ENCODE measurements around the gene ZNF524.

ZNF524 gene

DNA sequence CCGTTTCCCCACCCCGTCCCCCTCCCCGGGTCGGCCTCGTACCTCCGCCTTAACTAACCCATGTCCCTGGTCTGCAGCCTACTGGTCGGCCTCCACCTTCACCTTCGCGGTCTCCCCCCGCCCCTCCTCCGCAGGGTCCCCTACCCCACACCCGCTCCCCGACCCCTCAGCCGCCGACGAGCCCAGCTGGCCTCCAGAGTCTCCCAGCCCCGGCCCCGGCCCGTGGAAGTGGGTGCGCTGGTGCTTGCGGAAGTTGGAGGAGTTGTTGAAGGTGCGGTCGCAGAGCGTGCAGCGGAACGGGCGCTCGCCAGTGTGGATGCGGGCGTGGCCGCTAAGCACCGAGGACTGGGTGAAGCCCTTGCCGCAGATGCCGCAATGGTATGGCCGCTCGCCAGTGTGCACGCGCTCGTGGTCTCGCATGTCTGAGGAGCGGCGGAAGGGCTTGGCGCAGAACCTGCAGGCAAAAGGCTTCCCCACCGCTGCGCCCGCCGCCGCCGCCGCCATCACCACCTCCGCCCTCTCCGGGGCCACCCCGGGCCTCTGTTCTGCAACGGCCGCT lies 21.7 kb downstream of the ZNF524 start:
- DNase-seq = no peak

DNA sequence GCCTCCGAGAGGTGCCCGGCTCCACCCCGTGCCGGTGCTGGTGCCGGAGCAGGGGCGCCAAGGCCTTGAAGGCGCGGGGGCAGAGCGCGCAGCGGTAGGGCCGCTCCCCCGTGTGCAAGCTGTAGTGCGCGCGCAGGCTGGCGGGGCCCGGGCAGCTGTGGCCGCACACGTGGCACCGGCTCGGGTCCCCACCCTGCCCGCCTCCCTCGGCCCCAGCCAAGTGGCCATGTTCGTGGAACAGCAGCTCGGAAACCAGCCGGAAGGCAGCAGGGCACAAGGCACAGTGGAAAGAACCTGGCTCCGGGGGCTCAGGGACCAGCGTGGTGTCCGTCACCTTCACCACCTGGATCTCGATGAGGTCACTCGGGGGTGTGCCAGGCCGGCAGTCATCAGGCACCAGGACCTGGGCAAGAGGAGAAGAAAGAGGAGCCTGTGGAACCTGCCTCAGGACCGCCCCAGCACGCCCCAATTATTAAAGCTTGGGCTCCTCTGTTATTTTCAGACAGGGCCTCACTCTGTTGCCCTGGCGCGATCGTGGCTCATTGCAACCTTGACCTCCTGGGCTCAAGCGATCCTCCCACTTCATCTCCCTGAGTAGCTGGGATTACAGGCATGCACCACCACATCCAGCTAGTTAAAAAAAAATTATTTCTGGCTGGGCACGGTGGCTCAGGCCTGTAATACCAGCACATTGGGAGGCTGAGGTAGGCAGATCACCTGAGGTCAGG lies 22.3 kb downstream of the ZNF524 start:
- DNase-seq = no peak

GRCh38 chr19:55623130-55623529 lies 23.0 kb downstream of the ZNF524 start:
- DNase-seq = no peak

DNA sequence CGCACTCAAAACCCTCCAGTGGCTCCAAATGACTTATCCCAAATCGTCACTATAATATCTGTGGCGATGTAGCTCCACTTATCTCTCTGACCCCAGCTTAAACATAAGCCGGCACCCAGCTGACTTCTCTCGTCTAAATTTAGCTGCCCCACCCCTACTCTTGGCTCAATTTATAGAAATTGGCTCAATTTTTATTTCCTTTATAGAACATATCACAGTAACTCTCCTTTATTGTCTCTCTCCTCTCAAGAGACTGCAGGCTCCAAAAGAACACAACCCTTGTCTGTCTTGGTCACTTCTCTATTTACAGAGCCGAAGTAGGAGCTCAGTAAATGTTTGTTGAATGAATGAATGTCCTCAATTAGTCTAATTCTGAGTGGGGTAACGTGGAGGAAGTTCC lies 23.5 kb downstream of the ZNF524 start:
- DNase-seq = no peak

GRCh38 chr19:55624109-55625003 lies 24.3 kb downstream of the ZNF524 start, which contains the start of gene ZNF784:
TSS of gene ZNF784 (minus strand) at chr19:55624566. CDS start at chr19:55624561, 5 bp downstream.
- DNase-seq = peak; percentile 86

- no peak for DNase-seq
Measured at GRCh38 chr19:55625004-55625326, 24.9 kb downstream of the ZNF524 start.

DNA sequence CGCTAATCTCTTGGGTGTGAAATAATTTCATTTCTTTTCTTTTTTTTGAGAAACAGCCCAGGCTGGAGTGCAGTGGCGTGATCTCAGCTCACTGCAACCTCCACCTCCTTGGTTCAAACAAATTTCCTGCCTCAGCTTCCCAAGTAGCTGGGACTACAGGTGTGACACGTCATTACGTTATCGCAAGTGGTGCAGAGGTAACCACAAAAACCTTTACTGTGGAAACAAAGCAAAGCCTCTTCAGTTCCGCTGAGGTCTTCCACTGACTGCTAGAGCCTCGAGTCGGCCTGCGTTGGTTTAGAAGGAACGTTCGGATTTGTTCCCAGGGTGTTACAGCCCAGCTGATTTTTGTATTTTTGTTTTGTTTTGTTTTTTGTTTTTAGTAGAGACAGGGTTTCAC lies 26.3 kb downstream of the ZNF524 start:
- no peak for DNase-seq

DNA sequence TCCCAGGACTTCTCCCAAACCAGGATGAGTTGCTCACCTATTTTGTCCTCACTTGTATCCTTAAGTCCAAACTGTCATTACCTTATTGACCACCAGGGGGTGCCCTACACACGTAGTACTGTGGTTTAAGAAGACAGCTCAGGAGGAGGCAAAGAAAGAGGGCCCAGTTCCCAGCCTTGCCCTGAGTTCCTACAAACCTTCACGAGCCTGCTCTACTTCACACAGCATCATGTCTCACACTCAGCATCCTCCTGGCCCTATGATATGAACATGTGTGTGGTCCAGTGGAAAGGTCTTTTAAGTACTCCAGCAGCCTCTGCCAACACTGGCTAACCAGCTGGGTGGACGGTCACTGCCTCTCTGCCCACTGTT lies 32.4 kb downstream of the ZNF524 start:
- no peak for DNase-seq

GRCh38 chr19:55633861-55634260 lies 33.8 kb downstream of the ZNF524 start:
- DNase-seq = no peak

DNA sequence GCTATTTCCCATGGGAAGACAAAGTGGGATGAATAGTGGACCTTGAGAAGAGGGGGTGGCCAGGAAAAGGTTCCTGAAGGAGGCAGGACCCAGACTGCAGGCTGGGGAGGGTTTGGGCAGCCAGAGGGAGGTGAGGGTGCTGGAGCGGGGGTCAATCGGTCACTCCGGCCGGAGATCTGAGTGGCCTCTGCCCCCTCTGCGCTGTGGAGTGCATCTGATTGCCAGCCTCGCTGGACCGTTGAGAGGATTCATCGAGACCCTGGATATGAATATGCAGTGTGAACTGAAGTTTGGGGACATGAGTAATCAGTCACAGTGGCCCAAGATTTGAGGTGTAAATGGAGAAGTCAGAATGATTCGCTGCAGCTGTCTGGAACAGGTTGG lies 35.2 kb downstream of the ZNF524 start:
- DNase-seq = no peak

- no peak for DNase-seq
Measured at GRCh38 chr19:55635856-55636440, 35.9 kb downstream of the ZNF524 start.

GRCh38 chr19:55636723-55637122 lies 36.6 kb downstream of the ZNF524 start:
- DNase-seq = no peak

- DNase-seq = no peak
Measured at GRCh38 chr19:55637534-55637933, 37.4 kb downstream of the ZNF524 start.

GRCh38 chr19:55638864-55639359 lies 38.8 kb downstream of the ZNF524 start:
- no peak for DNase-seq

DNA sequence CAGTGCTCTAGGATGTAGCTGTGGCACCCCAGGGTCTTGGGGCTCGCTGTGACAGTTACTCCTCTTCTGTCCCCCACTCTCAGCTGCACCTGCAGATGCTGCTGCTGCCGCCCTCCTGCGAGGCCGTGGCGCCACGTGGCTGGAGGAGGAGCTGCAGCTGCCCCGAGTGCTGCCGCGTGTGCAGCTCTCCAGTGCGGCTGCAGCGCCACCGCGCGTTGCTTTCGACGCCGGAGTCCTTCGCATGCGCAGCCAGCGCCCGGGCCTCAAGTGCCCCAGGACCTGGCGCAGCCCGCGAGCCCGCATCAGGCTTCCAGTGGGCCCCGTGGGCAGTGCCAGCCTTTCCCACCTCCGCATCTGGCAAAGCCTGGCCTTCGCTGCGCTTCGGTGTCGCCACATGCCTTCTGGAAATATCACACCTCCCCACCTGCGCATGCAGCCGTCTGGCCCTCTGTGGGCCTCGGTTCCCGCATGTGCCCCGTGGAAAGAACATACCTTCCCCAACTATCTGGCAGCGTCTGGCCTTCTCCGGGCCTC lies 40.0 kb downstream of the ZNF524 start:
- peak; percentile 55 for DNase-seq

GRCh38 chr19:55640577-55641425 lies 40.7 kb downstream of the ZNF524 start, which contains the start of gene ZNF580:
TSS of gene ZNF580 (plus strand) at chr19:55641002. CDS start at chr19:55642509, 1,507 bp downstream.
- DNase-seq = peak; percentile 51

- DNase-seq = no peak
Measured at GRCh38 chr19:55641426-55642152, 41.5 kb downstream of the ZNF524 start.

GRCh38 chr19:55642153-55643002 lies 42.3 kb downstream of the ZNF524 start:
- DNase-seq = no peak

DNA sequence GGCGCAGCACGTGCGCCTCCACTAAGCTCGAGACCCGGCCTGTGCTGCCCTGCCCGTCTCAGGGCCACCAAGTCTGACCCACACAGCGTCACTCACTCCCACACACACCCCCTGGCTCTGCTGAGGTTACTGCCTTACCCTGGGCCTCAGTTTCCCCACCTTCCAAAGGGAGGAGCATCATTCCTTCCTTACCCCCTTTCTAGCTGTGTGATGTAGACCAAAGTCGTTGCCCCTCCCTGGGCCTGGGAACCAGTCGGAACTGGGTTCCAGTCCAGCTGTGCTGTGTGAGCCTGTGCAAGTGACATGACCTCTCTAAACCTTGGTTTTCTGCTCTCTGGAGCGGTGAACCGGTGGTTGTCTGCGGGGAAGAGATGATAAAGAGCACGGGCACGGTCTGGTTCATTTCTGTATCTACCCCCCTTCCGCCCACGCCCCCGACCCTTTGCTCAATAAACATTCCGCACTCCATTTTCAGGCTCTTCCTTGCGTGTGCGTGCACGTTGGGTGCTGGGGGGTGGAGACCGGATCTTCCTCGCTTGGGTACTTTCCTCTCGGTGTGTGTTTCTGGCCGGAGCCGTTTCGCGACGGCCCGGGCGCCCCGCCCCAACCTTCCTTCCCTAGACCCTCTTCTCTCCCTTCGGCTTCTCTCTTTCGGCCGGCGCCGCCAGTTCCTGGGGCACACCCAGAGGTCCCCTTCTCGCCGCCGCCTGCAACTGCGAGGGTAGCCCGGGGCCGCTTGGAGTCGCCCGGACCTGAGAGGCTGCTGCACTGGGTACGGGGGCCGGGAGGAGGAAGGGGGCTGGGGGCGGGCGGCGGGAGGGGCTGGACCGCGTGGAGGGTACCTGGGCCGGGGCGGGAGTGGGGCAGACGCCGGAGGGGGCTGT lies 43.2 kb downstream of the ZNF524 start, which contains the start of gene ZNF581:
TSS of gene ZNF581 (plus strand) at position 647 of the 884 bp plus-strand sequence. CDS start 923 bp downstream, outside the sequence.
- peak; percentile 54 for DNase-seq
